ENCODE measurements around the gene SSB.
"Not testable (repeated sequence)": the region's sequence is repeated elsewhere in the genome, so short reads cannot be mapped to it uniquely, and the experiment has no call there.

The SSB gene

DNA sequence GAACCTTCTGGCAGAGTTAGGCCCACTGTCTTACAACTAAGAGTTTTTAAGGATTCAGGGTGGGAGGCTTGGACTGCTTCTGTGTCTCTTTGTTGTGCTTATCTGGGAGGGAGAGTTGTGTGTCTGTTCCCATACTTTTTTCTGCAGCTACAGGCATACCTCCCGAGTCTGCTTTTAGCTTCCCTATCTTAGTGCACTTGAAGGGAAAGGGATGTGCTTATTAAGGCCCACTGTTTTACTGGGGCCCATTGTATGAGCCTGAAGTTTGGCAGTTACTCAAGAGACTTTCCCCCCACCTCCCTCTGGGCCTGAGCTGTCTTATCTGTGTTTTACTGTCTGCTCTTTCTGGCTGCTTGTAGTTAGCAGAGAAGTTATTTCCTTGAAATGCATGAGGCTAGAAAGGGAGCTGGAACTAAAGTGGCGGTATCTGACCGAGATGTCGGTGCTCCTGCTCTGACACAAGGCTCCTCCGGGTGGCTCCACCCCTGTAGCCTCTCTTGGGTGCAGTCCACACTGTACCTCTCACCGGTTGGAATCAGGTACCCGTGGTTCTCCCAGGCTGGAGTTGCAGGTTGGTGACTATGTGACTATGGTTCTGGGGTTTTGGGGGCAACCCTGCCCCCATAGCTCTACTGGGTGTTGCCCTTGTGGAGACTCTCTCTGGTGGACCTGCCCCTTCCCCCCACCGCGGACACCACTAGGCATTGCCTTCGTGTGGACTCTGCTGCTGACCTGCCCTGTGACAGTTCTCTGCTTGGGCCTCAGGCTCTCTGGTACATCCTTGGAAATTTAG lies 41.5 kb downstream of the SSB start:
- TF ChIP-seq CTCF (IDR thresholded peaks at IDR 0.05; ENCODE audit: insufficient read depth, low read length) (no peak), GABPA (IDR thresholded peaks at IDR 0.05; ENCODE audit: low read depth) (no peak), POLR2AphosphoS5 (IDR thresholded peaks at IDR 0.05; ENCODE audit: low read depth) (no peak), SPI1 (IDR thresholded peaks at IDR 0.05; ENCODE audit: borderline replicate concordance, low read depth) (no peak)
- TF ChIP-seq, protein P1, sequence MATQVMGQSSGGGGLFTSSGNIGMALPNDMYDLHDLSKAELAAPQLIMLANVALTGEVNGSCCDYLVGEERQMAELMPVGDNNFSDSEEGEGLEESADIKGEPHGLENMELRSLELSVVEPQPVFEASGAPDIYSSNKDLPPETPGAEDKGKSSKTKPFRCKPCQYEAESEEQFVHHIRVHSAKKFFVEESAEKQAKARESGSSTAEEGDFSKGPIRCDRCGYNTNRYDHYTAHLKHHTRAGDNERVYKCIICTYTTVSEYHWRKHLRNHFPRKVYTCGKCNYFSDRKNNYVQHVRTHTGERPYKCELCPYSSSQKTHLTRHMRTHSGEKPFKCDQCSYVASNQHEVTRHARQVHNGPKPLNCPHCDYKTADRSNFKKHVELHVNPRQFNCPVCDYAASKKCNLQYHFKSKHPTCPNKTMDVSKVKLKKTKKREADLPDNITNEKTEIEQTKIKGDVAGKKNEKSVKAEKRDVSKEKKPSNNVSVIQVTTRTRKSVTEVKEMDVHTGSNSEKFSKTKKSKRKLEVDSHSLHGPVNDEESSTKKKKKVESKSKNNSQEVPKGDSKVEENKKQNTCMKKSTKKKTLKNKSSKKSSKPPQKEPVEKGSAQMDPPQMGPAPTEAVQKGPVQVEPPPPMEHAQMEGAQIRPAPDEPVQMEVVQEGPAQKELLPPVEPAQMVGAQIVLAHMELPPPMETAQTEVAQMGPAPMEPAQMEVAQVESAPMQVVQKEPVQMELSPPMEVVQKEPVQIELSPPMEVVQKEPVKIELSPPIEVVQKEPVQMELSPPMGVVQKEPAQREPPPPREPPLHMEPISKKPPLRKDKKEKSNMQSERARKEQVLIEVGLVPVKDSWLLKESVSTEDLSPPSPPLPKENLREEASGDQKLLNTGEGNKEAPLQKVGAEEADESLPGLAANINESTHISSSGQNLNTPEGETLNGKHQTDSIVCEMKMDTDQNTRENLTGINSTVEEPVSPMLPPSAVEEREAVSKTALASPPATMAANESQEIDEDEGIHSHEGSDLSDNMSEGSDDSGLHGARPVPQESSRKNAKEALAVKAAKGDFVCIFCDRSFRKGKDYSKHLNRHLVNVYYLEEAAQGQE (IDR thresholded peaks at IDR 0.05; ENCODE audit: insufficient replicate concordance, low read depth): no peak
- Histone ChIP-seq H3K27ac (replicated peaks) (no peak overlapping the region), H3K27me3 (ENCODE audit: insufficient read depth, poor library complexity, severe bottlenecking) (no peaks in the 10 kb centered on the region), H3K4me3 (replicated peaks; ENCODE audit: insufficient read depth, low read length) (no peak overlapping the region)
- no peak for DNase-seq (ENCODE audit: low read depth in 1 of 2, low spot score in 1 of 2)

DNA sequence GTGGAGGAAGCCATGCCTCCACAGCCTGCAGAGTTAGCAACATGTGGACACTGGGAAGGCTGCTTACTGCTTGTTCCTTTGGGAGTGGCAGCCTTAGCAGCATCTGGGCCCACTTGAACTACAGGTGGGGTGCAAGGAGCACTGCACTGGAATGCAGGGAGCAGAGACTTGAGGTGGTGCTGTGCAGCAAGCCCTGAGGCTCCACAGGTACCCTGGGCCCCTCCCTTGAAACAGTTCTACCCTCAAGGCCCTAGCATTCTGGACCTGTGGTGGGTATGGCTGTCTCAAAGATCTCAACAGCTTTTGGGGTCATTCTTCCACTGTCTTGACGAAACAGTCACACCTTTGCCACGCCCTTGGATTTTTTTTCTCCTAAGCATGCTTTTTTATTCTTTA lies 42.1 kb downstream of the SSB start:
- Histone ChIP-seq H3K27me3 (ENCODE audit: insufficient read depth, poor library complexity, severe bottlenecking) (no peaks in the 10 kb centered on the region), H3K4me3 (replicated peaks; ENCODE audit: insufficient read depth, low read length) (no peak overlapping the region), H3K27ac (replicated peaks) (no peak overlapping the region)
- DNase-seq (ENCODE audit: low read depth in 1 of 2, low spot score in 1 of 2): no peak
- TF ChIP-seq POLR2AphosphoS5 (IDR thresholded peaks at IDR 0.05; ENCODE audit: low read depth) (no peak), SPI1 (IDR thresholded peaks at IDR 0.05; ENCODE audit: borderline replicate concordance, low read depth) (no peak), CTCF (IDR thresholded peaks at IDR 0.05; ENCODE audit: insufficient read depth, low read length) (no peak), GABPA (IDR thresholded peaks at IDR 0.05; ENCODE audit: low read depth) (no peak)
- TF ChIP-seq, protein P1 (IDR thresholded peaks at IDR 0.05; ENCODE audit: insufficient replicate concordance, low read depth): no peak

DNA sequence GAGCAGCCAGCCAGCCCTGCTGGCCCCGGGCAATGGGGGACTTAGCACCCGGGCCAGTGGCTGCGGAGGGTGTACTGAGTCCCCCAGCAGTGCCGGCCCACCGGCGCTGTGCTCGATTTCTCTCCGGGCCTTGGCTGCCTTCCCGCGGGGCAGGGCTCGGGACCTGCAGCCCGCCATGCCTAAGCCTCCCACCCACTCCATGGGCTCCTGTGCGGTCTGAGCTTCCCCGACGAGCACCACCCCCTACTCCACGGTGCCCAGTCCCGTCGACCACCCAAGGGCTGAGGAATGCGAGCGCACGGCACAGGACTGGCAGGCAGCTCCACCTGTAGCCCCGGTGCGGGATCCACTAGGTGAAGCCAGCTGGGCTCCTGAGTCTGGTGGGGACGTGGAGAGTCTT lies 43.0 kb downstream of the SSB start:
- not testable (repeated sequence) for DNase-seq (ENCODE audit: low read depth in 1 of 2, low spot score in 1 of 2); H3K27ac ChIP-seq (replicated peaks); H3K4me3 ChIP-seq (replicated peaks; ENCODE audit: insufficient read depth, low read length); H3K27me3 ChIP-seq (ENCODE audit: insufficient read depth, poor library complexity, severe bottlenecking)

DNA sequence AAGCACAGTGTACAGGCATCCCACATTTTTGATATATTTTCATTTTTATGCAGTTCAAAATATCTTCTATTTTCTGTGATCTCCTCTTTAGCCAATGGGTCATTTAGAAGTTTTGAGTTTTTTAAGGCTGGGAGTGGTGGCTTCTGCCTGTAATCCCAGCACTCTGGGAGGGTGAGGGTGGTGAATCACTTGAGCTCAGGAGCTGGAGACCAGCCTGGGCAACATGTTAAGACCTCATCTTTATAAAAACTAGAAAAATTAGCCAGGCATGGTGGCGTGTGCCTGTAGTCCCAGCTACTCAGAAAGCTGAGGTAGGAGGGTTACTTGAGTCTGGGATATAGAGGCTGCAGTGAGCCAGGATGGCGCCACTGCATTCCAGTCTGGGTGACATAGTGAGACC lies 46.3 kb downstream of the SSB start:
- no peak for DNase-seq (ENCODE audit: low read depth in 1 of 2, low spot score in 1 of 2)
- TF ChIP-seq CTCF (IDR thresholded peaks at IDR 0.05; ENCODE audit: insufficient read depth, low read length) (no peak), POLR2AphosphoS5 (IDR thresholded peaks at IDR 0.05; ENCODE audit: low read depth) (no peak), SPI1 (IDR thresholded peaks at IDR 0.05; ENCODE audit: borderline replicate concordance, low read depth) (no peak), GABPA (IDR thresholded peaks at IDR 0.05; ENCODE audit: low read depth) (no peak)
- TF ChIP-seq, protein P1 (IDR thresholded peaks at IDR 0.05; ENCODE audit: insufficient replicate concordance, low read depth): no peak

DNA sequence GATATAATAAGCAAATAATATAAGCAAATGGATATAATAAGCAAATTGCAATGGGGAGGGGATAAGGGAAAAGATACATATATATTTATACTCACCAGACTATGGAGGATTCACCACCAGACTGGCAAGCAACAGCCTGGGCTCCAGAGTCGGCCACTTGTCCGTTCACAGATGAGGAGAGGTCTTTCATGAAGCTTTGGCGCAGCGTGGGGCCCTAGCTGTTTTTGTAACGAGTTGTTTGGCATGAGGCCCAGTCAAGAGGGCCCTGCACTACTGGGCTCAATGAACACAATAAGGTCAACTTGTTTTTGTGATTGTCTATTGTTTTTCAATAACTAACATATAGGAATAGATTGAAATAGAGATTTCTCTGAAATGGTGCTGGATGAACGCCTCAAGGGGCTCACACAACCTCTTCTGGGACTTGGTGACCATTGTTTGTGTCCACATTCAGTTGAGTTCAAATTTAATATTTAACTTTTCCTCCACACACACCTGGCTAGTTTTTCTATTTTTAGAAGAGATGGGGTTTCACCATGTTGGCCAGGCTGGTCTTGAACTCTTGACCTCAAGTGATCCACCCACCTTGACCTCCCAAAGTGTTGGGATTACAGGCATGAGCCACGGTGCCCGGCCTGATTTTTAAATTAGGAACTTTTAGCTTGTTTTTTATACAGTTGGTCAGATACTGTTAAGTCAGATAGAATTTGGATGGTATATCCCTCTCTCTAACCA lies 50.5 kb downstream of the SSB start:
- not testable (repeated sequence) for H3K27ac ChIP-seq (replicated peaks); H3K4me3 ChIP-seq (replicated peaks; ENCODE audit: insufficient read depth, low read length); DNase-seq (ENCODE audit: low read depth in 1 of 2, low spot score in 1 of 2); H3K27me3 ChIP-seq (ENCODE audit: insufficient read depth, poor library complexity, severe bottlenecking)

More for the DNA sequence above, 46.3 kb downstream of the SSB start:
- no peaks in the 10 kb centered on the region for H3K27me3 ChIP-seq (ENCODE audit: insufficient read depth, poor library complexity, severe bottlenecking)
- no peak overlapping the region for H3K4me3 ChIP-seq (replicated peaks; ENCODE audit: insufficient read depth, low read length)
- H3K27ac ChIP-seq (replicated peaks): no peak overlapping the region

Measured in HL-60 (cell line).